HUDEP-2 (cell line): ENCODE results near the gene MRPS30.
"Not testable (repeated sequence)": the region's sequence is repeated elsewhere in the genome, so short reads cannot be mapped to it uniquely, and the experiment has no call there.

Experiments
- DNase-seq, 76 experiments: peaks; one replicate each; lab custom pipeline; 2025; ENCODE audit not compliant: unreplicated experiment in 76 of 76; lab: John Stamatoyannopoulos, UW

Gene MRPS30

GRCh38 chr5:44809956-44810420, 1.2 kb downstream of the MRPS30 start:
- no peak for DNase-seq

- DNase-seq: no peak
Measured at GRCh38 chr5:44814761-44815160, 6.0 kb downstream of the MRPS30 start.

- DNase-seq: no peak
Measured at GRCh38 chr5:44821164-44821563, 12.4 kb downstream of the MRPS30 start.

GRCh38 chr5:44824662-44825061, 15.9 kb downstream of the MRPS30 start:
- not testable (repeated sequence) for DNase-seq

- DNase-seq: no peak
Measured at GRCh38 chr5:44827681-44828080, 18.9 kb downstream of the MRPS30 start.

GRCh38 chr5:44828719-44829118, 20.0 kb downstream of the MRPS30 start:
- no peak for DNase-seq

GRCh38 chr5:44830951-44831350, 22.2 kb downstream of the MRPS30 start:
- no peak for DNase-seq

- DNase-seq: no peak
Measured at GRCh38 chr5:44833249-44833648, 24.5 kb downstream of the MRPS30 start.

GRCh38 chr5:44835693-44836092, 26.9 kb downstream of the MRPS30 start:
- no peak for DNase-seq

GRCh38 chr5:44839018-44839681, 30.4 kb downstream of the MRPS30 start:
- DNase-seq: no peak

- DNase-seq: no peak
Measured at GRCh38 chr5:44842496-44843282, 33.9 kb downstream of the MRPS30 start.

- DNase-seq: no peak
Measured at GRCh38 chr5:44844744-44845143, 36.0 kb downstream of the MRPS30 start.

- no peak for DNase-seq
Measured at GRCh38 chr5:44845777-44846176, 37.0 kb downstream of the MRPS30 start.

- DNase-seq: no peak
Measured at GRCh38 chr5:44847206-44847852, 38.6 kb downstream of the MRPS30 start.

GRCh38 chr5:44860267-44860666, 51.5 kb downstream of the MRPS30 start:
- no peak for DNase-seq

- no peak for DNase-seq
Measured at GRCh38 chr5:44862808-44863207, 54.1 kb downstream of the MRPS30 start.
